NCI-H187 treated with DMSO at 0.1 percent for 48 hours (cell line): ENCODE data around the gene CLOCK.
"Not testable (repeated sequence)": the region's sequence is repeated elsewhere in the genome, so short reads cannot be mapped to it uniquely, and the experiment has no call there.

Experiments
- DNase-seq: peaks from one replicate; lab custom pipeline; 2025; lab: John Stamatoyannopoulos, UW

CLOCK gene

GRCh38 chr4:55546756-55547465 is at the start of gene CLOCK:
TSS of gene CLOCK (minus strand) at chr4:55546909. CDS start at chr4:55482785, 64,124 bp downstream.
- peak; percentile 67 for DNase-seq

- no peak for DNase-seq
Measured at GRCh38 chr4:55592014-55592413, 45.3 kb upstream of the CLOCK start, which contains the start of gene PDCL2. TSS of gene PDCL2 (minus strand) at chr4:55592245. CDS start at chr4:55592109, 136 bp downstream.

GRCh38 chr4:55588160-55588559 is 41.5 kb upstream of the CLOCK start:
- DNase-seq = no peak

GRCh38 chr4:55582773-55583172 is 36.1 kb upstream of the CLOCK start:
- DNase-seq = not testable (repeated sequence)

GRCh38 chr4:55578341-55579010 is 31.8 kb upstream of the CLOCK start:
- DNase-seq = no peak

GRCh38 chr4:55575513-55575912 is 28.8 kb upstream of the CLOCK start:
- no peak for DNase-seq

GRCh38 chr4:55574252-55574651 is 27.5 kb upstream of the CLOCK start:
- DNase-seq = no peak

- no peak for DNase-seq
Measured at GRCh38 chr4:55571806-55572205, 25.1 kb upstream of the CLOCK start.

- no peak for DNase-seq
Measured at GRCh38 chr4:55568905-55569504, 22.3 kb upstream of the CLOCK start.

GRCh38 chr4:55561889-55562288 is 15.2 kb upstream of the CLOCK start:
- DNase-seq = no peak

- DNase-seq = no peak
Measured at GRCh38 chr4:55560096-55560495, 13.4 kb upstream of the CLOCK start.

- DNase-seq = no peak
Measured at GRCh38 chr4:55554453-55555030, 7.8 kb upstream of the CLOCK start.

- DNase-seq = no peak
Measured at GRCh38 chr4:55553441-55554201, 6.9 kb upstream of the CLOCK start.

GRCh38 chr4:55551964-55552363 is 5.3 kb upstream of the CLOCK start:
- DNase-seq = not testable (repeated sequence)

- DNase-seq = no peak
Measured at GRCh38 chr4:55549888-55550287, 3.2 kb upstream of the CLOCK start.

- no peak for DNase-seq
Measured at GRCh38 chr4:55547918-55548317, 1.2 kb upstream of the CLOCK start.

- DNase-seq = no peak
Measured at GRCh38 chr4:55547466-55547770, 709 bp upstream of the CLOCK start.

- DNase-seq = no peak
Measured at GRCh38 chr4:55546506-55546755, 278 bp downstream of the CLOCK start.

- peak; percentile 15 for DNase-seq
Measured at GRCh38 chr4:55545641-55546505, 836 bp downstream of the CLOCK start.

- DNase-seq = no peak
Measured at GRCh38 chr4:55545151-55545550, 1.6 kb downstream of the CLOCK start.

- DNase-seq = no peak
Measured at GRCh38 chr4:55543858-55544257, 2.9 kb downstream of the CLOCK start.

- DNase-seq = no peak
Measured at GRCh38 chr4:55540271-55540670, 6.4 kb downstream of the CLOCK start.
